H1 (cell line): ENCODE measurements around the gene PPCDC.

Source experiments
- EZH2 ChIP-seq: fragments of 200-600 bp; sonication (generic); IDR thresholded peaks from 2 replicates; pipeline ENCODE4 v1.7.1; 2012; ENCODE audit warnings: low read depth, mild to moderate bottlenecking, moderate library complexity, low read length, inconsistent platforms; ENCODE audit not compliant: severe bottlenecking
- TF ChIP-seq, protein P1 (sequence below), 3 experiments: IDR thresholded peaks; 1 replicate in 2 of 3; 2 replicates in 1 of 3; pipeline versions ENCODE4 v1.5.1 to v1.6.1; 2011; ENCODE audit warnings: low read length in 3 of 3, mild to moderate bottlenecking in 3 of 3, inconsistent platforms in 2 of 3, low read depth in 1 of 3, moderate library complexity in 1 of 3; ENCODE audit not compliant: insufficient read depth in 1 of 3; ENCODE audit errors: control extremely low read depth in 1 of 3
- TF ChIP-seq, protein P2 (sequence below): IDR thresholded peaks from 2 replicates; pipeline ENCODE4 v1.6.1; 2012; ENCODE audit warnings: low read length, inconsistent platforms

DNA sequence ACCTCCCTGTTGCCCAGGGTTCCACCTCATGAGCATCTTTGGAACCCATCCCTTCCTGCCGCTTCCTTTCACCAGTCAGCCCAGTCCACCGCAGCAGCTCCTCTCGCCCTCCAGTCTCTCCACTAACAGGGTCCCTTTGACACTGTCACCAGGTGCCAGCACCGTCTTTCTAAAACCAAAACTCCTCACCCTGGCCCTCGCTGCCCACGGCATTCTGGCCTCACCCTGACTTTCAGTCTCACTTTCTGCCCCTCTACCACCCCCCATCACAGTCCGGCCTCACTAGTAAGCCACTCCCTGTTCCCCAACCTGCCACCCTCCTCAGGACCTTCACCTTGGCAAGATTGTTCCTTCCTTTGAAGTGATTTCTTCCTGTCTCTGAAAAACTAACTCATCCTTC, 4.2 kb downstream of the PPCDC start:
- TF ChIP-seq, protein P1, sequence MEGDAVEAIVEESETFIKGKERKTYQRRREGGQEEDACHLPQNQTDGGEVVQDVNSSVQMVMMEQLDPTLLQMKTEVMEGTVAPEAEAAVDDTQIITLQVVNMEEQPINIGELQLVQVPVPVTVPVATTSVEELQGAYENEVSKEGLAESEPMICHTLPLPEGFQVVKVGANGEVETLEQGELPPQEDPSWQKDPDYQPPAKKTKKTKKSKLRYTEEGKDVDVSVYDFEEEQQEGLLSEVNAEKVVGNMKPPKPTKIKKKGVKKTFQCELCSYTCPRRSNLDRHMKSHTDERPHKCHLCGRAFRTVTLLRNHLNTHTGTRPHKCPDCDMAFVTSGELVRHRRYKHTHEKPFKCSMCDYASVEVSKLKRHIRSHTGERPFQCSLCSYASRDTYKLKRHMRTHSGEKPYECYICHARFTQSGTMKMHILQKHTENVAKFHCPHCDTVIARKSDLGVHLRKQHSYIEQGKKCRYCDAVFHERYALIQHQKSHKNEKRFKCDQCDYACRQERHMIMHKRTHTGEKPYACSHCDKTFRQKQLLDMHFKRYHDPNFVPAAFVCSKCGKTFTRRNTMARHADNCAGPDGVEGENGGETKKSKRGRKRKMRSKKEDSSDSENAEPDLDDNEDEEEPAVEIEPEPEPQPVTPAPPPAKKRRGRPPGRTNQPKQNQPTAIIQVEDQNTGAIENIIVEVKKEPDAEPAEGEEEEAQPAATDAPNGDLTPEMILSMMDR (IDR thresholded peaks at IDR 0.05; ENCODE audit: control extremely low read depth in 1 of 3, insufficient read depth in 1 of 3, low read depth in 1 of 3, low read length in 3 of 3): no peak
- TF ChIP-seq, protein P2, sequence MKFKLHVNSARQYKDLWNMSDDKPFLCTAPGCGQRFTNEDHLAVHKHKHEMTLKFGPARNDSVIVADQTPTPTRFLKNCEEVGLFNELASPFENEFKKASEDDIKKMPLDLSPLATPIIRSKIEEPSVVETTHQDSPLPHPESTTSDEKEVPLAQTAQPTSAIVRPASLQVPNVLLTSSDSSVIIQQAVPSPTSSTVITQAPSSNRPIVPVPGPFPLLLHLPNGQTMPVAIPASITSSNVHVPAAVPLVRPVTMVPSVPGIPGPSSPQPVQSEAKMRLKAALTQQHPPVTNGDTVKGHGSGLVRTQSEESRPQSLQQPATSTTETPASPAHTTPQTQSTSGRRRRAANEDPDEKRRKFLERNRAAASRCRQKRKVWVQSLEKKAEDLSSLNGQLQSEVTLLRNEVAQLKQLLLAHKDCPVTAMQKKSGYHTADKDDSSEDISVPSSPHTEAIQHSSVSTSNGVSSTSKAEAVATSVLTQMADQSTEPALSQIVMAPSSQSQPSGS: no peak
- no peak for TF ChIP-seq EZH2
